Activated CD8-positive, alpha-beta T cell treated with anti-CD3 and anti-CD28 coated beads for 36 hours (primary cell): ENCODE data around the gene RAB11FIP4. TPM values are rescaled to one million over a fixed set of nuclear protein-coding genes. Genes with fewer than 3 reads are reported as not detected.
"Not testable (repeated sequence)": the region's sequence is repeated elsewhere in the genome, so short reads cannot be mapped to it uniquely, and the experiment has no call there.

Source experiments
- ATAC-seq: fragments of 200-7000 bp; cut with Tn5 transposase; one replicate; pipeline ENCODE4 v1.10.0; 2021; ENCODE audit warnings: mild to moderate bottlenecking, moderate library complexity
- CTCF ChIA-PET: fragments of 350-600 bp; sonication (Branson Sonifier 250); formaldehyde crosslinking; loops from one replicate; lab custom pipeline; 2021; ENCODE audit warnings: antibody characterized with exemption; lab: Charles Lee
- POLR2A ChIA-PET: fragments of 350-600 bp; sonication (Branson Sonifier 250); formaldehyde crosslinking; loops from one replicate; lab custom pipeline; 2021; ENCODE audit warnings: antibody characterized with exemption; lab: Charles Lee
- DNase-seq: peaks from one replicate; pipeline ENCODE4 v3.0.0-alpha.2; 2020
- H3K27ac Mint-ChIP-seq: one replicate; pipeline ENCODE4 v1.8.0; 2021; ENCODE audit warnings: mild to moderate bottlenecking, mixed read lengths
- H3K27me3 Mint-ChIP-seq: one replicate; pipeline ENCODE4 v1.8.0; 2021; ENCODE audit warnings: mixed read lengths
- H3K36me3 Mint-ChIP-seq: one replicate; pipeline ENCODE4 v1.8.0; 2021; ENCODE audit warnings: low read depth, mixed read lengths
- H3K4me1 Mint-ChIP-seq: one replicate; pipeline ENCODE4 v1.8.0; 2021; ENCODE audit warnings: low read depth, mixed read lengths
- H3K4me3 Mint-ChIP-seq: one replicate; pipeline ENCODE4 v1.8.0; 2021; ENCODE audit warnings: mild to moderate bottlenecking, moderate library complexity, mixed read lengths
- H3K9me3 Mint-ChIP-seq: one replicate; pipeline ENCODE4 v1.8.0; 2021; ENCODE audit warnings: mixed read lengths
- intact Hi-C: fragments of 100-400 bp; cut with micrococcal nuclease; formaldehyde crosslinking; loops from one replicate; pipeline ENCODE4 v1.10.0; 2022
- total RNA-seq, 2 experiments: library from RNA; stranded (reverse); gene quantifications; one replicate each; pipeline ENCODE4 v1.2.3, GENCODE V29; 2021
- TF ChIP-seq, protein P1 (sequence below): fragments of 200-600 bp; IDR thresholded peaks from one replicate; pipeline ENCODE4 v1.8.0; 2022; ENCODE audit warnings: antibody characterized with exemption, mild to moderate bottlenecking

The RAB11FIP4 gene
- total RNA-seq, 2 experiments from 2014 or later, result 38.2 to 39.1 TPM

DNA sequence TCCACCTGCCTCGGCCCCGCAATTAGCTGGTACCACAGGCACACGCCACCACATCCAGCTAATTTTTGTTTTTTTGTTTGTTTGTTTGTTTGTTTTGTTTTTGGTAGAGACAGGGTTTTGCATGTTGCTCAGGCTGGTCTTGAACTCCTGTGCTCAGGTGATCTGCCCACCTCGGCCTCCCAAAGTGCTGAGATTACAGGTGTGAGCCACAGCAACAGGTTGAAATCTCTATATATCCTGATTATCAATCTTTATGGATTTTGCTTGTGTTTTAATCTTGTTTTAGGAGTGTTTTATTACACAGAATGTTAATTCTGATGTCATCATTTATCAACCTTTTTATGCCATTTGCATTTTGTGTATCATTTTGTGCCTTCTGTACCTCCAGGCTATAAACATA is 48.2 kb downstream of the RAB11FIP4 start:
- DNase-seq (no peak), ATAC-seq (no peak)
- Mint-ChIP-seq H3K36me3 (no peaks in the 10 kb centered on the region), H3K4me3 (no peak overlapping the region), H3K27ac (no peak overlapping the region), H3K4me1 (peaks cover 4% of the 10 kb centered on the region), H3K9me3 (no peaks in the 10 kb centered on the region), H3K27me3 (no peaks in the 10 kb centered on the region)
- POLR2A ChIA-PET, result no interaction called here
- intact Hi-C loops, result no loop called here
- CTCF ChIA-PET, result interaction anchor here (1.2 to 5.0 kb wide), 7 partner anchors 39 to 403 kb away, joined by 4 to 68 read pairs (median 6); no protein-coding TSS in a partner anchor
- TF ChIP-seq, protein P1, sequence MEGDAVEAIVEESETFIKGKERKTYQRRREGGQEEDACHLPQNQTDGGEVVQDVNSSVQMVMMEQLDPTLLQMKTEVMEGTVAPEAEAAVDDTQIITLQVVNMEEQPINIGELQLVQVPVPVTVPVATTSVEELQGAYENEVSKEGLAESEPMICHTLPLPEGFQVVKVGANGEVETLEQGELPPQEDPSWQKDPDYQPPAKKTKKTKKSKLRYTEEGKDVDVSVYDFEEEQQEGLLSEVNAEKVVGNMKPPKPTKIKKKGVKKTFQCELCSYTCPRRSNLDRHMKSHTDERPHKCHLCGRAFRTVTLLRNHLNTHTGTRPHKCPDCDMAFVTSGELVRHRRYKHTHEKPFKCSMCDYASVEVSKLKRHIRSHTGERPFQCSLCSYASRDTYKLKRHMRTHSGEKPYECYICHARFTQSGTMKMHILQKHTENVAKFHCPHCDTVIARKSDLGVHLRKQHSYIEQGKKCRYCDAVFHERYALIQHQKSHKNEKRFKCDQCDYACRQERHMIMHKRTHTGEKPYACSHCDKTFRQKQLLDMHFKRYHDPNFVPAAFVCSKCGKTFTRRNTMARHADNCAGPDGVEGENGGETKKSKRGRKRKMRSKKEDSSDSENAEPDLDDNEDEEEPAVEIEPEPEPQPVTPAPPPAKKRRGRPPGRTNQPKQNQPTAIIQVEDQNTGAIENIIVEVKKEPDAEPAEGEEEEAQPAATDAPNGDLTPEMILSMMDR, result no peak

DNA sequence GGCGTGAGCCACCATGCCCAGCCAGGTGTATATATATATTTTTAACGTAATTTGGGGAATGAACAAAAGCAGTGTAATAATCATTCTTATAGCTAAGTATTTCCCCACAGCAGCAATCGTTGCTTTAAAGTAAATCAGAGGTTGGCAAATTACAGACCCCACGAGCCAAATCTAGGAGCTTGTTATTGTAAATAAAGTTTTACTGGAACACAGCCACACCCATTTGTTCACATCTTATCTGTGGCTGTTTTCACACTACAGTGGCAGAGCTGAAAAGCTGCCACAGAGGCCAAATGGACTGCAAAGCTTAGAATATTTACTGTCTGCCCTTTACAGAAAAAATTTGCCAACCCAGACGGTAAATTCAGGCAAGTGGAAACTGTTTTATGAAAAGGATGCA is 50.8 kb downstream of the RAB11FIP4 start:
- no peak for DNase-seq
- TF ChIP-seq, protein P1, result no peak
- Mint-ChIP-seq H3K9me3 (no peaks in the 10 kb centered on the region), H3K4me3 (no peak overlapping the region), H3K27me3 (no peaks in the 10 kb centered on the region), H3K36me3 (no peaks in the 10 kb centered on the region), H3K27ac (no peak overlapping the region), H3K4me1 (peaks cover 4% of the 10 kb centered on the region)
- no peak for ATAC-seq
- intact Hi-C loops, result no loop called here
- ChIA-PET CTCF (no interaction called here), POLR2A (interaction anchor here (0.5 kb wide), 1 partner anchor 58 kb away, joined by 3 read pairs; no protein-coding TSS in a partner anchor)

DNA sequence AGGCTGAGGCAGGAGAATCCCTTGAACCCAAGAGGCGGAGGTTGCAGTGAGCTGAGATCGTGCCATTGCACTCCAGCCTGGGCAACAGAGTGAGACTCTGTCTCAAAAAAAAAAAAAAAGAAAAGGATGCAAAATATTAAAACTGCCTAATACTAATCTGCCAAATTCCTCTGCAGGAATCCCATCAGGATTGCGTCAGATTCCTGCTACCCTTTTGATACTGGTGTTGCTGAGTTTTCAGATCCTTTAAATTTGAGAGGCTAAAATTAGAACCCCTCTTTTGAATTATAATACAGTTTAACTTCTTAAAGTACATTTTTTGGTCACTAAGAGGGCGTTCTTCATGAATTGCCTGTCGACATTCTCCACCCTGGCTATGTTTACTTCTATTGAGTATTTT is 51.4 kb downstream of the RAB11FIP4 start:
- H3K4me3 Mint-ChIP-seq, H3K27me3 Mint-ChIP-seq, H3K4me1 Mint-ChIP-seq, ATAC-seq, H3K9me3 Mint-ChIP-seq, intact Hi-C loops, CTCF ChIA-PET, H3K27ac Mint-ChIP-seq, H3K36me3 Mint-ChIP-seq, DNase-seq: not testable (repeated sequence)
- POLR2A ChIA-PET, result interaction anchor here (0.5 to 0.6 kb wide), 2 partner anchors 58 to 99 kb away, joined by 3 read pairs; no protein-coding TSS in a partner anchor

DNA sequence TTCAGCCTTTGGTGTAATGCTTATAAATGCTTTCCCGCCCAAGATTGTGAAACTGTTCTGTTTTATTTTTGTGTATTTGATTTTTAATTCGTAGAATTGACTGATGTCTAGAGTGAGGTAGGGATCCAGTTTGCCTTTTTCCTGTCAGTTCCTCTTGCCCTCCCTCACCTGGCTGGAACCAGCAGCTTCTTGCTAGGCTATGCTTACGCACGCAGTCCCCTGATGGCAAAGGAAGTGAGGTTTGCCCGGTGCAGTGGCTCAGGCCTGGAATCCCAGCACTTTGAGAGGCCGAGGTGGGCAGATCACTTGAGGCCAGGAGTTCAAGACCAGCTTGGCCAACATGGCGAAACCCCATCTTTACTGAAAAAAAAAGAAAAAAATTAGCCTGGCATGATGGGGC is 51.9 kb downstream of the RAB11FIP4 start:
- ATAC-seq (no peak), DNase-seq (no peak)
- H3K4me3 Mint-ChIP-seq, result no peak overlapping the region
- POLR2A ChIA-PET, result no interaction called here
- H3K27ac Mint-ChIP-seq, result no peak overlapping the region
- H3K36me3 Mint-ChIP-seq, result no peaks in the 10 kb centered on the region
- intact Hi-C loops, result no loop called here
- CTCF ChIA-PET, result no interaction called here
- TF ChIP-seq, protein P1, result no peak
- H3K4me1 Mint-ChIP-seq, result peaks cover 4% of the 10 kb centered on the region
- H3K27me3 Mint-ChIP-seq, result no peaks in the 10 kb centered on the region
- H3K9me3 Mint-ChIP-seq, result no peaks in the 10 kb centered on the region

DNA sequence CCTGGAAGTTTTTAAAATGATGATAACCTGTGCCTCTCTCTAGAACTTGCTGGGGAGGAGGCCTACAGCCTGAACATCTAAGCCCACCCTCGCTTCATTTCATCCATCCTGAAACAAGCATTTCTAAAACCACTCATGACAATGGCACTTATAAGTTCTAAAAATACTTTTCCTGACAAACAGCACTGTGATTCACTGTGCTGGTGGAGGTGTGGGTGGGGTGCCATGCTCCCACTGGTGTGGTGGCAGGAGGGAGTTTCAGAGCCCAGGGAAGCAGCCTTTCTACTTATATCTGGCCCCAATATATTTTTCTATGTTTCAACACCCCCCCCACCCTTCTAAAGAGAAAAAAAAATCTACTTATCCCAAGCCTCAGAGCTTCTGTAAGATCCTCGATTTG is 52.6 kb downstream of the RAB11FIP4 start:
- Mint-ChIP-seq H3K4me1 (peaks cover 4% of the 10 kb centered on the region), H3K27ac (no peak overlapping the region), H3K27me3 (no peaks in the 10 kb centered on the region), H3K9me3 (no peaks in the 10 kb centered on the region), H3K4me3 (no peak overlapping the region), H3K36me3 (no peaks in the 10 kb centered on the region)
- POLR2A ChIA-PET, result no interaction called here
- DNase-seq (no peak), ATAC-seq (no peak)
- intact Hi-C loops, result no loop called here
- CTCF ChIA-PET, result interaction anchor here (1.0 to 1.3 kb wide), 2 partner anchors 81 to 398 kb away, joined by 3 read pairs; no protein-coding TSS in a partner anchor
- TF ChIP-seq, protein P1, result no peak
